RWPE2 (cell line): ENCODE data around the gene GPR26.

Experiments
- ATAC-seq: fragments of 200-7000 bp; cut with Tn5 transposase; 3 replicates; pipeline ENCODE4 v1.9.1; 2021; ENCODE audit warnings: low read depth
- DNase-seq: peaks from one replicate; pipeline ENCODE4 v3.0.0-alpha.2; 2020; ENCODE audit warnings: low spot score
- H3K27ac ChIP-seq: fragments of 450-650 bp; 2 replicates; pipeline ENCODE4 v1.5.1; 2017; ENCODE audit warnings: mild to moderate bottlenecking; ENCODE audit not compliant: poor library complexity, severe bottlenecking
- H3K27me3 ChIP-seq: fragments of 250-450 bp; sonication (Bioruptor Pico); 2 replicates; pipeline ENCODE4 v1.5.1; 2021; ENCODE audit warnings: mild to moderate bottlenecking, moderate library complexity; ENCODE audit not compliant: insufficient read depth, poor library complexity, severe bottlenecking
- H3K36me3 ChIP-seq: fragments of 250-450 bp; sonication (Bioruptor Pico); 2 replicates; pipeline ENCODE4 v1.5.1; 2020; ENCODE audit warnings: low read depth, mild to moderate bottlenecking, moderate library complexity
- H3K4me1 ChIP-seq: fragments of 250-450 bp; sonication (Bioruptor Pico); 2 replicates; pipeline ENCODE4 v1.5.1; 2021; ENCODE audit warnings: mild to moderate bottlenecking, moderate library complexity; ENCODE audit not compliant: insufficient read depth, poor library complexity, severe bottlenecking
- H3K4me3 ChIP-seq: fragments of 250-450 bp; sonication (Bioruptor Pico); 2 replicates; pipeline ENCODE4 v1.5.1; 2021; ENCODE audit warnings: mild to moderate bottlenecking, moderate library complexity; ENCODE audit not compliant: severe bottlenecking
- H3K9me3 ChIP-seq: fragments of 250-450 bp; sonication (Bioruptor Pico); 2 replicates; pipeline ENCODE4 v1.5.1; 2021; ENCODE audit warnings: mild to moderate bottlenecking, moderate library complexity; ENCODE audit not compliant: severe bottlenecking
- CTCF ChIP-seq: fragments of 450-650 bp; IDR thresholded peaks from one replicate; pipeline ENCODE4 v1.5.1; 2017; ENCODE audit warnings: mild to moderate bottlenecking, moderate library complexity; ENCODE audit not compliant: poor library complexity, severe bottlenecking

The GPR26 gene

GRCh38 chr10:123643315-123643714, 22.8 kb upstream of the GPR26 start:
- H3K27ac ChIP-seq: no peak overlapping the region
- no peak for TF ChIP-seq CTCF
- H3K4me3 ChIP-seq: no peak overlapping the region
- H3K9me3 ChIP-seq: no peaks in the 10 kb centered on the region
- peaks cover 13% of the 10 kb centered on the region for H3K27me3 ChIP-seq
- DNase-seq: no peak
- no peaks in the 10 kb centered on the region for H3K4me1 ChIP-seq
- H3K36me3 ChIP-seq: no peaks in the 10 kb centered on the region
- no peak for ATAC-seq

- Histone ChIP-seq H3K27ac (no peak overlapping the region), H3K27me3 (peaks cover 21% of the 10 kb centered on the region), H3K36me3 (no peaks in the 10 kb centered on the region), H3K4me1 (no peaks in the 10 kb centered on the region), H3K9me3 (no peaks in the 10 kb centered on the region), H3K4me3 (no peak overlapping the region)
- DNase-seq (no peak), ATAC-seq (no peak)
- TF ChIP-seq CTCF: no peak
These were observed 21.1 kb upstream of the GPR26 start for GRCh38 chr10:123645016-123645415.

- DNase-seq: no peak
- Histone ChIP-seq H3K36me3 (no peaks in the 10 kb centered on the region), H3K4me1 (no peaks in the 10 kb centered on the region), H3K9me3 (no peaks in the 10 kb centered on the region), H3K27me3 (peaks cover 21% of the 10 kb centered on the region), H3K4me3 (no peak overlapping the region), H3K27ac (no peak overlapping the region)
- no peak for TF ChIP-seq CTCF
- ATAC-seq: no peak
These were observed 20.5 kb upstream of the GPR26 start for GRCh38 chr10:123645615-123646014.

- TF ChIP-seq CTCF: no peak
- Histone ChIP-seq H3K36me3 (no peaks in the 10 kb centered on the region), H3K27ac (no peak overlapping the region), H3K4me1 (no peaks in the 10 kb centered on the region), H3K9me3 (no peaks in the 10 kb centered on the region), H3K4me3 (no peak overlapping the region), H3K27me3 (peaks cover 21% of the 10 kb centered on the region)
- no peak for ATAC-seq
- DNase-seq: no peak
These were observed 17.6 kb upstream of the GPR26 start for GRCh38 chr10:123648595-123648994.

GRCh38 chr10:123649676-123650075, 16.5 kb upstream of the GPR26 start:
- Histone ChIP-seq H3K36me3 (no peaks in the 10 kb centered on the region), H3K27ac (no peak overlapping the region), H3K4me1 (no peaks in the 10 kb centered on the region), H3K9me3 (no peaks in the 10 kb centered on the region), H3K27me3 (peaks cover 21% of the 10 kb centered on the region), H3K4me3 (no peak overlapping the region)
- DNase-seq: no peak
- no peak for TF ChIP-seq CTCF
- ATAC-seq: no peak
